Skin epidermis (tissue), 12 donors: Measurements from ENCODE around the gene NFYA.
A peak's percentile ranks its signal among the peaks of the same experiment; 100 is the strongest.

ENCODE experiments used
- H3K27ac ChIP-seq, 21 experiments: fragments of 200-600 bp; sonication (generic) in 11 of 21; one replicate each; pipeline ENCODE4 v1.5.0; 2020; ENCODE audit warnings: mild to moderate bottlenecking in 3 of 21, inconsistent platforms in 2 of 21, moderate library complexity in 2 of 21
- H3K4me3 ChIP-seq, 7 experiments: fragments of 200-600 bp; sonication (generic) in 2 of 7; one replicate each; pipeline ENCODE4 v1.5.0; 2020; ENCODE audit warnings: inconsistent platforms in 2 of 7, mild to moderate bottlenecking in 2 of 7, moderate library complexity in 1 of 7

The NFYA gene

GRCh38 chr6:41072836-41073202 is at the start of gene NFYA:
NFYA (plus strand) TSS chr6:41072974; CDS start chr6:41079090, 6,116 bp downstream.
- H3K27ac ChIP-seq: peak within 1 kb of the TSS; percentile 93 to 100 (median 98)
- peak within 1 kb of the TSS; percentile 70 to 99 (median 93) for H3K4me3 ChIP-seq

GRCh38 chr6:41023114-41023513 is 49.7 kb upstream of the NFYA start:
- Histone ChIP-seq H3K4me3 (no peak overlapping the region), H3K27ac (peak overlapping the region in 1 of 21 experiments; percentile 2)

GRCh38 chr6:41025966-41026530 is 46.7 kb upstream of the NFYA start:
- Histone ChIP-seq H3K27ac (peak overlapping the region in 2 of 21 experiments; percentile 3 to 30), H3K4me3 (no peak overlapping the region)

- Histone ChIP-seq H3K4me3 (peak overlapping the region in 6 of 7 experiments; percentile 31 to 51 (median 40)), H3K27ac (peak overlapping the region in 12 of 21 experiments; percentile 22 to 87 (median 71))
These were observed 45.5 kb upstream of the NFYA start for GRCh38 chr6:41027241-41027640.

GRCh38 chr6:41027799-41028560 is 44.8 kb upstream of the NFYA start:
- Histone ChIP-seq H3K27ac (peak overlapping the region; percentile 1 to 87 (median 67)), H3K4me3 (peak overlapping the region; percentile 31 to 51 (median 39))

GRCh38 chr6:41028561-41029412 is 44.0 kb upstream of the NFYA start:
- H3K27ac ChIP-seq: peak overlapping the region; percentile 1 to 87 (median 67)

GRCh38 chr6:41032830-41033229 is 39.9 kb upstream of the NFYA start:
- Histone ChIP-seq H3K27ac (no peak overlapping the region), H3K4me3 (no peak overlapping the region)

More at GRCh38 chr6:41028561-41029412, 44.0 kb upstream of the NFYA start:
- peak overlapping the region; percentile 31 to 51 (median 39) for H3K4me3 ChIP-seq

GRCh38 chr6:41033776-41034175 is 39.0 kb upstream of the NFYA start:
- no peak overlapping the region for H3K27ac ChIP-seq
- H3K4me3 ChIP-seq: no peak overlapping the region

- Histone ChIP-seq H3K27ac (peak overlapping the region in 1 of 21 experiments; percentile 65), H3K4me3 (no peak overlapping the region)
These were observed 36.6 kb upstream of the NFYA start for GRCh38 chr6:41036186-41036585.

GRCh38 chr6:41036601-41037000 is 36.2 kb upstream of the NFYA start:
- H3K4me3 ChIP-seq: no peak overlapping the region

GRCh38 chr6:41037107-41037900 is 35.5 kb upstream of the NFYA start:
- no peak overlapping the region for H3K4me3 ChIP-seq
- H3K27ac ChIP-seq: peak overlapping the region in 3 of 21 experiments; percentile 13 to 65 (median 18)

More at GRCh38 chr6:41036601-41037000, 36.2 kb upstream of the NFYA start:
- H3K27ac ChIP-seq: peak overlapping the region in 2 of 21 experiments; percentile 18 to 65

- no peak overlapping the region for H3K27ac ChIP-seq
These were observed 34.6 kb upstream of the NFYA start for GRCh38 chr6:41038205-41038604.

GRCh38 chr6:41039060-41039998 is 33.4 kb upstream of the NFYA start, which contains the start of gene UNC5CL:
UNC5CL (minus strand) TSS chr6:41039221; CDS start chr6:41035074, 4,147 bp downstream.
- Histone ChIP-seq H3K27ac (no peak within 1 kb of the TSS), H3K4me3 (no peak within 1 kb of the TSS)

More at GRCh38 chr6:41038205-41038604, 34.6 kb upstream of the NFYA start:
- no peak overlapping the region for H3K4me3 ChIP-seq

- Histone ChIP-seq H3K4me3 (no peak overlapping the region), H3K27ac (no peak overlapping the region)
These were observed 32.5 kb upstream of the NFYA start for GRCh38 chr6:41040101-41040939.

GRCh38 chr6:41040940-41041536 is 31.7 kb upstream of the NFYA start:
- no peak overlapping the region for H3K27ac ChIP-seq
- H3K4me3 ChIP-seq: no peak overlapping the region

- Histone ChIP-seq H3K4me3 (no peak within 1 kb of the TSS), H3K27ac (no peak within 1 kb of the TSS)
These were observed 30.3 kb upstream of the NFYA start, which contains the start of gene TSPO2 for GRCh38 chr6:41042226-41043055. TSPO2 (plus strand) TSS chr6:41042467; CDS start chr6:41042986, 519 bp downstream.
